HG03439 (cell line): ENCODE results near the gene SMC3.

ENCODE experiments used
- ATAC-seq: cut with Tn5 transposase; IDR thresholded peaks from one replicate; pipeline ENCODE4 v1.9.1; 2021; ENCODE audit warnings: mild to moderate bottlenecking, moderate library complexity; ENCODE audit not compliant: unreplicated experiment

SMC3 gene

DNA sequence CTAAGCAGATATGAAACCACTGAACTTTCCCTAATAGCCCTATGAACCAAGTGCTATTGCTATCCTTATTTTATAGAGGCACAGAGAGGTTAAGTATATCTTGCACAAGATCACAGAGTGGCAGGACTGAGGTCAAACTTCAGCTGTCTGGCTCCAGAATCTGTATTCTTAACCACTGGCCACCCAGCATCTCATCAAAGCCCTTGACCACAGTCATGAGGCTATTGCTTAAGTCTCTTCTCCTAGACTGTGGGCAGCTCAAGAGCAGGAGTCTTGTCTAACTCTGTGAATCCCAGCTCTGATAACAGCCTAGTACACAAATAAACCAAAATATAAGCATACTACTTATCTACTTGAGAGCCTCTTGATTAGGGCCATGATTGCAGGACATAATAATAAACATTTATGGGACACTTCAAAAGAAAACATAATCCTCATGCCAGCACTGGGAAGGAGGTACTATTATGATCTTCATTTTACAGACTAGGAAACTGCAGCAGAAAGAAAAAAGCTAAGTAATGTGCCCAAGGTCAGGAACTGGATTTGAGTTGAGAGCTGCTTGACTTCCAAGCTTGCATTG lies 22.4 kb upstream of the SMC3 start:
- no peak for ATAC-seq

DNA sequence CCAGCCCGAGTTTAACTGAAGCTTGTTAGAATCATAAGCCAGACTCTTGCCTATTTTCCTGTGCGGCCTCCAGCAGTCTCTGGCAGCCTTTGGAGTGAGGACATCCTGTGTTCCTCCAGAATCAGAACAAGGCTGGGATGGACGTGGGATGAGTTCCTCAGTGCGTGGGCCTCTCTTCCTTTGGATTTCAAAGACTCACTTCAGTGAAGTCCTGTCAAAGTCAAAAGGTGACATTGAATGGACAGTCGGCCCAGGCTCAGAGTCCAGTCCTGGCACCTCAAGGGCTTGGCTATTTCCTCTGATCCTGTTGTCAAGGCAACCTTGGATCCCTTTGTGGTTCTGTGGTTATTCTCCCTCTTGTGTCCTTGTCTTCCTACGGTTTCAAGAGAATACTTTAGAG lies 21.4 kb upstream of the SMC3 start:
- no peak for ATAC-seq

DNA sequence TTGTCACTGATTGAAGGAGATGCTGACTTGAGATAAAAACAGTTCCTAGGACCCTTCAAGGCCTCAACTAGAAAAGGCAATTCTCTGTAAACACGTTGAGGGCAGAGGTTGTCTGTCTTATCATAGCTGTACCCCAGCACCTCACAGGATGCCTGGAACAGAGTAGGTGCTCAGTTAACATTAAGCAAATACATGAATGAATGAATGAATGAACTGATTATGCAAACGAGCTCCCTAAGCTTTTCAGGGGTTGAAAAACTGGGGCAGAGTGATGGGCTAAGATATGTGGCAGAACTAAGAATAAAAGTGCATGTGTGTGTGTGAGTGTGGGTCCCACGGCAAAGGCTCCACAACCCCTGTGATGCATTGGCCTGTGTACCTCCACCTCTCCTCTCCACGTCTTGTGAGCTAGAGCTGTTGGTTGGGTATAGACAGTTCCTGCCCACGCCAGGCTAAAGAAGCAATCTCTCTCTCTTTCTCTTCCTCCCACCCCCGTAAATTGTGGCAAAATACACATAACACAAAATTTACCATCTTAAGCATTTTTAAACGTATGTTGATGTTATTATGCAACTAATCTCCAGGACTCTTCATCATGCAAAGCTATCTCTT lies 20.9 kb upstream of the SMC3 start:
- ATAC-seq: no peak

DNA sequence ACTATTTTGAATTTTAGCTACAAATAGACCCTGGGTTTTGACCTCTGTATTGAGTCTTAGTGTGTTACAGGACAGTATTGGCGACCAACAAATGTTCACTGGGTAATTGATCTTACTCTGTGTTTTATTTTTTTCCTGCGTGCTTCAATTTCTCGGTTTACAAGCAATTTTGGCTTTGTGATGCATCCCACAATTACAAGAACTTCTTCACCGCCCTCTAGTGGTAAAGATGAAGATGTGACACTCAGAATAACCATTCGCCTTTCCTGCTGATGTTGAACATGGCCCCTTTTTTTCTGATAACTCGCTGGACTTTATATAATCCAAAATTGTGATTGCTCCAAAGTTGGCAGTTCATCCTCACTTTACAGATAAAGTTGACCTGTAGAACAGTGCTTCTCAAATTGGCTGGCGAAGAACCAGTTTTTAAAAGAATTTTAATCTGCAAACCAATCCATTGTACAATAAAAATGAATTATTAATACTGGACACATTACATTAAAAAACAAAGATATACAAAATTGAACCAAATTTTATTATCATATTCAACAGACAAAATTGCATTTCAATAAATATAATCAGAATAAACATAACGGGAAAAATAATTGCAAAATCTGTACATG lies 20.2 kb upstream of the SMC3 start:
- no peak for ATAC-seq

DNA sequence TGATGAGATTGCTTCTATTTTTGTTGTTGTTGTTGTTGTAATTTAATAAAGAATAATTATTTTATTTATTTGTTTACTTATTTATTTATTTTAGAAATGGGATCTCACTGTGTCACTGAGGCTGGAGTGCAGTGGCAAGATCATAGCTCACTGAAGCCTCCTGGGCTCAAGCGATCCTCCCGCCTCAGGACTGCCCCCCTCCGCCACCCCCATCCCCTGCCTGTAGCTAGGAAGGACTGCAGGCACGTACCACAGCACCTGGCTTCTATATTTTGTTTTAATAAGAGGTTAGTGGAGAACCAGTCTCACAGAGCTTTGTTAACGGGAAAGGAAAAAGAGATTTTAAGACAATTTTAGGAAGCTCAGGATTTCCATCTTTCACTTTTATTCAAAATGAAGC lies 19.5 kb upstream of the SMC3 start:
- ATAC-seq: no peak

DNA sequence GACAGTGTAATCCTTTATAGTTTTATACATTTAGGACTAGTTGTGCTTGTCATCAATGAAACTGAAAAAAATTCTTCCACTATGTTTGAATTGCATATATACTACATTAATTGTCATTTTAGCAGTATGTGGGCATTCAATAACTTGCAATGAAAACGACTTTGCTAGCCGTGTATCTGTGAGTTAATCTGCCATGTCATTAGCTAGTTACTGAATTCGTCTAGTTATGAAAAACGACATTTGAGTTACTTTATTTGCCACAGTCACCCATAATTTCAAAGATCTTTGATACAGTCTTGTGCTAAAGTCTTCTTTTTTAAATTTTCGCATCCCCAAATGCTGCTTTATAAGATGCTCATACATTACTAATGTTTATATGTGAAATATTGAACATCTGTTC lies 18.3 kb upstream of the SMC3 start:
- ATAC-seq: no peak

DNA sequence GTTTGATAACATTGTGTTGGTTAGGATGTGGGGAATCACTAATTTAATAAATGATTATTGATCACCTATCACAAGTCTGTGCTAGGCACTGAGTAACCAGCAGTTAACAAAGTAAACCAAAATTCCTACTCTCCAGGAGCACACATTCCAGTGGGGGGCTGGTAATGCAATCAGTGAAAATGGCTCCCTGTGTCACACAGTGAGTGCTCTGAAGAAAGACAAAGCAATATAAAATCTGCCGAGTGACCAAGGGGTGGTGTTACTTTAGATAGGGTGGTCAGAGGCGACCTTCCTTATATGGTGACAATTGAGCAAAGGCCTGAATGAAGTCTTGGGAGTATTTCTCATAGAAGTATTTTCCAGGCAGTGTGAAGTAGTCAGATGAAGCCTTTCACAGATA lies 13.6 kb upstream of the SMC3 start:
- ATAC-seq: no peak

DNA sequence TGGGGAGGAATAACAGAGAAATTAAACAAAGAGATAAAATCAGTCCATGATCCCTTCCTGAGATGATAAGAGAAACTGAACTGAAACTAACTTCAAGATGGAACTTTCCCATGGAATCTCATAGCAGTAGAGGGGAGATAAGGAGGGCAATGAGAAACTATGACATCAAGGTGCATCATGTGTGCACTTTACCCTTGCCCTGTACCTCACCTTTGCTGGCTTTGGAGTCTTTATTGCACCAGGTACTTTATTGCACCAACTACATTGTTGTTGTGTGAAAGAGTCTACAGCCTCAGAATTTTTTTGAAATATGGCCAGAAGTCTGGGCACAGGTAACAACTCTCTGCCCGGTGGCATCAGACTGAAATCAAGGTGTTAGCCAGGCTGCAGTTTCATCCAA lies 11.2 kb upstream of the SMC3 start:
- no peak for ATAC-seq

DNA sequence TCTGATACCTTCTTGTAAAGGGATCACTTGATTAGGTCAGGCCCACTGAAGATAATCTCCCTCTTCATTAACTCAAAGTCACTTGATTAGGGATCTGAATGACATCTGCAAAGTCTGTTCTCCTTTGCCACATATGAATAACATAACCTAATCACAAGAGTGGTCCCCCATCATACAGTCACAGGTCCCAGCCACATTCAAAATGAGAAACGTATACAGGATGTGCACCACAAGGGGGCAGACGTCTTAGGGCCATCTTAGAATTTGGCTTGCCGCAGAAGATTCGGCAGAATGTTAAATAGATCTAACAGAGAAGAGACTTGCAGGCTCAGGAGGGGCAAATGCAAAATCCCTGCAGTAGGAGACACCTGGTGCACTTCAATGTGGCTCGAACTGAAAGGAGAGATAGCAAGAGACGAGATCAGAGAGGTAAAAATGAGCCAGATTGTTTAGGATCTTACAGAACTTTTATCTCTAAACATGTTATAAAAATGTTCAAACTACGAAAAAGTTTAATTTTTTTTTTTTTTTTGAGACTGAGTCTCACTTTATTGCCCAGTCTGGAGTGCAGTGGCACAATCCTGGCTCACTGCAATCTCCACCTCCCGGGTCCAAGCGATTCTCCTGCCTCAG lies 10.4 kb upstream of the SMC3 start:
- peak; percentile 92 for ATAC-seq

DNA sequence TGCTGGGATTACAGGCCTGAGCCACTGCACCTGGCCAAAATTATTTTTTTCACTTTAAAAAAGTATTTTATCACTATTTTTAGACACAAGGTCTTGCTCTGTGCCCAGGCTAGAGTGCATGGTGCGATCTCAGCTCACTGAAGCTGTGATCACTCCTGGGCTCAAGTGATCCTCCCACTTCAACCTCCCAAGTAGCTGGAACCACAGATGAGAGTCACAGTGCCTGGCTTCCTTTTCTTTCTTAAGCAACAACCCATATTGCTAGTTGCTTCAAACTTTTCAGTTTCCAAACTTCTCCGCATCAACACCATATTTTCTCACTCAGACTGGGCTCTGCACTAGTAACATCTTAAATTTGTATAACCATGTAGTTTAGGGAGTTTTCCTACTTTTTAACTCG lies 9.5 kb upstream of the SMC3 start:
- no peak for ATAC-seq

DNA sequence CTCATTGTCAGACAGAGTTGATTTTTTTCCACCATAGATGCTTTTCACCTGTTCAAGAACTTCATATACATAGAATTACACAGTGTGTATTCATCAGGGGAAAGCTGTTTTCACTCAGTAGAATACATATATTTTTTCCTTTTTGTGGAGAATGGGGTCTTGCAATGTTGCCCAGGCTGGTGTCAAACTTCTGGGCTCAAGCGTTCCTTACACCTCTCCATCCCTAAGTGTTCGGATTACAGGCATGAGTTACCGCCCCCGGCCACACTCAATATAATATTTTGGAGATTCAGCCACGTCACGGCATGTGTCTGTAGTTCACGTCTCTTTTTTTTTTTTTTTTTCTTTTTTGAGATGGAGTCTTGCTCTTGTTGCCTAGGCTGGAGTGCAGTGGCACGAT lies 7.5 kb upstream of the SMC3 start:
- no peak for ATAC-seq

DNA sequence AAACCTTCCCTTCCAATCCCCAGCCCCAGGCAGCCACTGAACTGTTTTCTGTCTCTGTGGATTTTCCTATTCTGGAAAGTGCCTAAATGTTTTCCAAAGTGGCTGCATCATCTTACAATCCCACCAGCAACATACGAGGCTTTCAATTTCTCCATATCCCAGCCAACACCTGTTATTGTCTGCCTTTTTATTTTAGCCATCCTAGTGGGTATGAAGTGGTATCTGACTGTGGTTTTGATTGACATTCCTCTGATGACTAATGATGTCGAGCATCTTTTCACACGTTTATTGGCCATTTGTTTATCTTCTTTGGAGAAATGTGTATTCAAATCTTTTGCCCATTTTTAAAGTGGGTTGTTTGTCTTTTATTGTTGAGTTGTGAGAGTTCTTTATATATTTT lies 6.2 kb upstream of the SMC3 start:
- no peak for ATAC-seq

DNA sequence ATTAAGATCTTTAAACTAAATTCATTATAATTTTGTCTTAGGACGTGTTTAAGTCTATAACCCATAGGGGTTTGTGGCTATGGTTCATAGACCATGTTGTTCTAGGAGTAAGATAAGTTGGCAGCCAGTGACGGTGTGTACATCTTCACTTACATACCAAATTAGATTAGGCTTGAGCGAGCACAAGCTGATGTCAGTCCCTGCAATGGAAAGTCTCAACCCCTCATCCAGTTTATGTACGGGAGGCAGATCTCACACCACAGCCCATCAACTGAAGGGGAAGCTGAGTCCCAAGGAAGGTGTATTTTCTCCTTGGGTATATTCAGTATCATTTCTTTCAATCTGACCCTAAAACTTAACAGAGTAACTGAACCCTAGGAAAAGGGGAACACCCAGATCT lies 5.1 kb upstream of the SMC3 start:
- no peak for ATAC-seq

DNA sequence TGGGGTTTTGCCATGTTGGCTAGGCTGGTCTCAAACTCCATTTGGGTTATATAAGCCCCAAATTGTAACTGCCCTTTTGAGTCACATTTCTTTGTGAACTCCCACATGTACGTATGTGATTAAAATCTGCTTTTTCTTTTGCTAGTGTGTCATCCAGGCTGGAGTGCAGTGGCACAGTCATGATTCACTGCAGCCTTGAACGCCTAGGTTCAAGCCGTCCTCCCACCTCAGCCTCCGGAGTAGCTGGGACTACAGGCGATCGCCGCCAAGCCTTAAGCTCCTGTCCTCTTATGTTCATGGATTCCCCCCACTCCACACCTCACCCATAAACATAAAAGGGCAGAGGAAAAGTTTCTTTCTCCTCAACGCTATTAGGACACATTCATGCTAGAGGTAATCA lies 4.4 kb upstream of the SMC3 start:
- ATAC-seq: no peak

DNA sequence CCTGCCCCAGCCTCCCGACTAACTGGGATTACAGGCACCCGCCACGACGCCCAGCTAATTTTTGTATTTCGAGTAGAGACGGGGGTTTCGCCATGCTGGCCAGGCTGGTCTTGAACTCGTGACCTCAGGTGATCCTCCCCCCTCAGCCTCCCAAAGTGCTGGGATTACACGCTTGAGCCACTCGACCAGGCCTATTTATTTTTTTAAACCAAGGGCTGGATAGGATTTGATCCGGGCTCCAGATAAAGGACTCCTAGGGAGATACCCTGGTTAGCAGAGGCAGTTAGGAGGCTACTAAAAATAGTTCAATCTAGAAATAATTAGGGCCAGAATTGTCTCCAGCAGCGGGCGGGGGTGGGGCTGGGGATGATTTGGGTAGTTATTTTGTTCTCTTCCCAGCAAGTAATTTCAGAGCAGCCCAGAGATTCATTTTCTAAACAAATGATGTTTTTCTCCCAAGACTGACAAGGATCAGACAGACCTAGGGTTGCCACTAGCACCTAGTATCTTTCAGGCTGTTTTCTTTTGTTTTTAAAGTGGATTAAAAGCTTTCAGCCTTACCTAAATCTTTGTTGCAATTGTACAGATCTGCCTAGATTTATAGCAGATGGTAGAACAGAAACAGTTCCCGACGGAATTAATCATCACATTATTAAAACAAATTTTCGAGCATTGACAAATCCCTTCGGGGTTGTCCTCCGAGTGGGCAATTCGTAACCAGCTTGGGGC lies 859 bp upstream of the SMC3 start:
- ATAC-seq: no peak

DNA sequence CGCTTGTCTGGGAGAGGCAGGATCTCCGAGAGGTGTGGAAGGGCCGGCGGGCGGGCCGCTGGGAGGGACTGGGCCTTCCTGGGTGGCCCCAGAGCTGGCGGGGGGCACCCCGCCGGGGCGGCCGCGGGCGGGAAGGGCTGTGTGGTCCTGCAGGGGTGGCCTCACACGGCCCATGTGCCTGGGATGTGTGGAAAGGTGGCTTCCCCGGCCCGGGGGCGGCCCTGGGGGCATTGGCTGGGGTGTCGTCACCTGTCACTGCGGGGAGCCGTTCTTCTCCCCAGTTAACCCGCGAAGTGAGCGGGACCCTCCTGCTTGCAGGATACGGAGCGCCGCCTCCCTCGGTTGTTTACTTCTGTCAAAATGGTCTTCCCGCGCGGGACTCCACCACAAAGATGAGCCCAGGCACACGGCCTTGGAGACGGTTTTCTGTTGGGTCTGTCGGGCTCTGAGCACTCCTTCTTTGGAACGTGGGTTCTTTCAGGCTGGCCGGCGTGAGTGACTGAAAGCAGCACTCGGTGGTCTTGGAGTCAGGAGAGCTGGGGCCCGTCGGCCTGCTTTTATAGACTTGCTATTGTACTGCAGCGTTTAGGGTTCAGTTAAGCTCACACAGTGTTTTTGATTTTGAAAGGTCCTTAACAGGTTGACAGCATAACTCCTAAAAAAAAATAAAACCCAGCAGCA lies 700 bp downstream of the SMC3 start:
- ATAC-seq: peak; percentile 27

DNA sequence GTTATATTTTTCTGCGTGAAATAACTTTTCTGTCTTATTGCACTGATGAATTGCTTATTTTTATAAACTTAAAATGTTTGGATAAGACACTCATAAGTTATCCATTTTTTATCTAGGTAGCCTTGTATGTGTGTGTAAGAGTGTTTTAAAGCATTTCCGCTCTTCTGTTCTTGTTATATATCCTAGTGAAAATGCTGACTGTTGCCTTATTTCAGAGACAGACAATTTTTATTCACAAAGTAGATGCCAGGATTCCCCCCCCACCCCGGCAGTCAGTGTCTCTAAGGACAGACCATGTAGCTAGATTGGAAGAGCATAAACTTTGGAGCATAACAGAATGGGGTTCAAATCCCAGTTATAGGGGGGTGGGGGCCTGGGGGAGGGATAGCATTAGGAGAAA lies 1.6 kb downstream of the SMC3 start:
- ATAC-seq: no peak

DNA sequence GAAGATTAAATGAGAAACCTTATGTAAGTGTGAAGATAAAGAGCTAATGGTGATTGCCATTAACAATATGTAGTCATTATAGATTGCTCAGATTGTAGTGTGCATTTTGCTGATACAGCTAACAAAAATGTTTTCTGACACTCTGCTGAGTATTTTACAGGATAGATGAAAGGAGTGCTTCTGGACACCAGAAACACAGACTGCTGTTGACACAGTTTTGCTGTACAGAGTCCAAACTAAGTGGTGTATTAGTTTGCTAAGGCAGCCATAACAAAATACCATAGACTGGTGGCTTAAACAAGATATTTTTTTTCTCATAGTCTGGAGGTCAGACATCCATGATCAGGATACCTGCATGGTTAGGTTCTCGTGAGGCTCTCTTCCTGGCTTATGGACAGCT lies 2.2 kb downstream of the SMC3 start:
- ATAC-seq: no peak

DNA sequence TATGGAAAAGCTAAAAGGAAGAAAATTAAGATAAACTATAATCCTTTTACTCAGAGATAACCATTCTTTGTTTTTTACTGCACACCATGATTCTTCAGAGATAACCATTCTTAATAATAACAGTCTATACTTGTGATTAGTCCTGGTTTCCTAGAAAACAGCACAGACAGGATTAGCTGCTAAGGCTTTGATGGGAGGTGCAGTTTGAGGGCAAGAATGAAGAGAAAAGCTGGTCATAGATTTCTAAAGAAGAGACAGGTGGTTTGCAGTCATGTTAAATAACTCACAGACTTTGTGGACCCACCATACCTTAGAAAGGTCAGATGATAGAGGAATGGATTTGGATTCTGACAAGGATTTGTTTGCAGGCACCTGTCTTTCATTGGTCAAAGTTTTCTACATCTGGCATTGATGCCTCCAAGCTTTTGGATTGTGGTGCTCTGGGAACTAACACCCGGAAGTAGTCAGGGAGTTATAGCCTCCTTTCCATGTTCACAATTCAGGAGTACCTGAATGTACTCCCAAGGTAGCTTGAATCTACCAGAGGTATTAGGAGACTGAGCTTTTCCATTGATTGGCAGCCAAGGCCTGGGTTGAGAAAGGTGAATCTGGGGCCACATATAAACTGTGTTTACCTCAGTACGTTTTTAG lies 3.7 kb downstream of the SMC3 start:
- no peak for ATAC-seq

DNA sequence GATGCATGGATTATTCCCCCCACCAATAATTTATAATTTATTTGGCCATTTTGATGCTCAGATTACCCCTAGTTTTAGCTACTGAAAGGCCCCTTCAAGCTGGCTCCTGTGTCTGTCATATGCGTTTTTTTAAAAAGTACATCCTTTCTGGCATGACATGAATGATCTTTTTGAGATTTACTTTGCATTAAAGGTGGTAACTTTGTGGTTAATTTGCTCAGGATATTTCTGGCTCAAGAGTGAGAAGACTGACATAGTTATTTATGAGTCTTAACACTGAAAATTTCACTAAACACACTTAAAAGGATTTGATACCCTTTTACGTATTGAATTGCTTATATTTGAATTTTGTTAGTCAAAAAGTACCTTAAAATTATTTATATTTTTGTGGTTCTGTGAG lies 5.4 kb downstream of the SMC3 start:
- no peak for ATAC-seq

DNA sequence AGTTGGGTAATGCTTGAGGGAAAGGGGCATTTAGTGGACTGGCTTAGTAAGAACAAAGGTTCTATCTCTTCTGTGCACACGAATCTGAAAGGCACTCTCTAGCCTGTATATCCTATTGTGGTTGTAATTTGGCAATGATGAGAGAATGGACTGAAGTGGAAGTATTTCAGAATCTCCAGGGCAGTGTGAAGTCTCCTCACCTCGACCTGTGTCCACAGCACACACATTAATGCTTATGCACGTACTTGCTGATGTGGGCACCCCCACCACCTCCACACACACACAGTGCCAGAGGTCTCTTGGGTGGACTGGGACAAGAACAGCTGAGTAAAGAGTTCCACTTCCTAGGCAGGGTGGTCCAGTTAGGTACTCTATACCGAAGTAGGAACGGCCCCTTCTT lies 6.9 kb downstream of the SMC3 start:
- ATAC-seq: no peak
